ENCODE results near the gene HOMEZ. TPM values are rescaled to one million over a fixed set of nuclear protein-coding genes. Genes with fewer than 3 reads are reported as not detected.
"Not testable (repeated sequence)": the region's sequence is repeated elsewhere in the genome, so short reads cannot be mapped to it uniquely, and the experiment has no call there.

HOMEZ gene
- total RNA-seq, 1 experiment from 2014 or later = 7.1 TPM

DNA sequence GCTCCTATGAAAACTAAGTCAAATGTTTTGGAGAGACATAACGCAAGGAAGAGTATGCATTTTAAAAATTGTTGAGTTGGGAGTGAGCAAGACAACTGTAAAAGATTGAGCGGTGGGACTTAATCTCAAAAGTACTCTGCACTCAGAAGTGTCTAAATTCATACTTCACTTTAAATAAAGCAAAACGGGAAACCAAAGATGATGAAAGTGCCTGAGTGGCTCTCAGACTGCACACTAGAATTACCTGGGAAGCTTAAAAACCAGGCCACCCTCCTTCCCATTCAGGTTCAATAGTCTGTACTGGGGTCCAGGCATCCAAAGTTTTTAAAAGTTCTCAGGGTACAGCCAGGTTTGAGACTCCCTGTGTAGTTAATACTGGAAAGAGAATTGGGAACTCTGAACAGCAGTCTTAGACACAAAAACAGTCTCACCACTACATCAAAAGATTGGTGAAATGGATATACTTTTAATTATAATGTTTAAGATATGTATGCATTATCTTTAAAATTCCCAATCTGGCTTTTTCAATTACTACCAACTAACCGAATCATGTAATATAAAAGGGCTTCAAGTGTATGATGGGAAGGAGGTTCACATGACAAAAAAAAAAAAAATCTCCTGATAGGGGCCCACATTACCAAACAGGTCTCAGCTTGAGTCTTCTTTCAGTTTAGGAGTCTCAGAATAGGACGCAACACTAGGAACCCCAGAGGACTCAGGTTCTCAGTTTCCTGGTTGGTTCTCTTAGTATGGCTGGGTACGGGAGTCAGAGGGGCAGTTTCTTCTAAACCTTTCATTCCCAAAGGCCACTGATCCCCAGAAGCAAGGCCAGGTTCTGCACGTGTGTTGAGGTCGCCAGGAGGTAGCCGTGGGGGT, 1.0 kb downstream of the HOMEZ start:
- DNase-seq (ENCODE audit: low read depth) = peak; percentile 21

DNA sequence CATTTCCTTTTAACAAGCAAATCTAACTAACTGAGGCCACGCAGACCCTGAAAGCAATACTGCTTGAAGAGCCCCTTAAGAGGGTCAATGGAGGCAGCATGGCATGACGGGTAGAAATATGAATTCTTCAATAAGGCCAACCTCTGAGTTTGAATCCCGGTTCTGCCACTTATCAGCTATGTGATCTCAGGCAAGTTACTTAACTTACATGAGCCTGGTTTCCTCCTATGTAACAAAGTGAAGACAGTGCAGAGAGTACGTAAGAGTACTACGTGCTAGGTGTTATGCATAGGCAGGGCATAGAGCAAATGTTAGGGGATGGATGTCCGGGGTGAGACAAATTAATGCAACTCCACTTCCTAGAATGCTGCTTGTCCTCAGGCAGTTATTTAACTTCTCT, 4.7 kb downstream of the HOMEZ start:
- no peak for DNase-seq (ENCODE audit: low read depth)

DNA sequence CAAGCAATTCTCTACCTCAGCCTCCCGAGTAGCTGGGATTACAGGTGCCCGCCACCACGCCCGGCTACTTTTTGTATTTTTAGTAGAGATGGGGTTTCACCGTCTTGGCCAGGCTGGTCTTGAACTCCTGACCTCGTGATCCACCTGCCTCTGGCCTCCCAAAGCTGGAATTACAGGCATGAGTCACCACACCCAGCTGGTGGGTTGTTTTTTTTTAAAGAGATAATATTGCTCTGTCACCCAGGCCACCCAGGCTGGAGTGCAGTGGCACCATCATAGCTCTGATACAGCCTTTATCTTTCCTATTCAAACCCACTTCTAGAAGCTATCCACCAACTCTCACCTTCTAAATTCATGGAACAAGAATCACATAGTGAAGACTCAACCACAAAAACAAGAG, 8.0 kb downstream of the HOMEZ start:
- peak; percentile 31 for DNase-seq (ENCODE audit: low read depth)

DNA sequence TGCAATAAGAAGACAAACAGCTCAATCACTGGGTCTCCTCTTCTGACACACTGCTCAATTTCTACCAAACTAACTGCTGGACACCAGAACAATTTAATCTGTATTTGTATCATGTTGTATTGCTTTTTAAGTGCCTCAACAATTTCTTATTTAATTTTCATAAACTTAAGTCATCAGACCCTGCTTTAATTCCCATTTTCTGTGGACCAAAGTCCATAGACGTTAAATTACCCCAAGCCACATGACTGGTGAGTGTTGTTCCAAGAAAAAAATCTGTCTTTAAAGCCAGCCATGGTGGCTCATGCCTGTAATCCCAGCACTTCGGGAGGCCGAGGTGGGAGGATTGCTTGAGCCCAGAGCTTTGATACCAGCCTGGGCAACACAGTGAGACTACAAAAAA, 8.7 kb downstream of the HOMEZ start:
- DNase-seq (ENCODE audit: low read depth) = no peak

DNA sequence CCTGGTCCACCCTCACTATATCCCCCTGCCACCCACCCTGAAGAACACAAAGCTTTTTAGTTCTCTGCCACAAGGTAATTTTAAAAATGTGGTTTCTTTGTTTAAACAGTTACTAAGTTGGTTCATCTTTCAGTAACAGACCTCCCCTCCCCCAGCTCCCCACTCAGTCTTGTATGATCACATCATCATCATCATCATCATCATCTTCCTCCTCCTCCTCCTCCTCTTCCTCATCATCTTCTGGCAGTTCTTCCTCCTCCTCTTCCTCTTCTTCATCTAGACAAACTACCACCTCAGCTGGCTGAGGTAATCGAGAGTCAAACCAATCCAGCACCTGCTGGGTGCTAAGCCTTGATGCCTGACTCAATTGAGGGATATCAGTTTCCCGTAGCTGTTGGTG, 10.5 kb downstream of the HOMEZ start:
- no peak for DNase-seq (ENCODE audit: low read depth)

DNA sequence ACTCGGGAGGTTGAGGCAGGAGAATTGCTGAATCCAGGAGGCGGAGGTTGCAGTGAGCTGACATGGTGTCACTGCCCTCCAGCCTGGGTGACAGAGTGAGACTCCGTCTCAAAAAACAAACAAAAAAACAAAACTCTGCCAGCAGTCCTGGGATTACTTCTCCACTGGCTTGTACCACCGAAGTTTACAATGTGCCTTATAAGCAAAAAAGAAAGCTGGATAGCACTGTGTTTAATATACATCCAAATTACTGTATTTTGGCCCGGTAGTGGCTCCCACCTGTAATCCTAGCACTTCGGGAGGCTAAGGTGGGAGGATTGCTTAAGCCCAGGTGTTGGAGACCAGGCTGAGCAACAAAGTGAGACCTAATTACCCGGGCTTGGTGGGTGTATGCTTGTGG, 16.7 kb downstream of the HOMEZ start:
- no peak for DNase-seq (ENCODE audit: low read depth)

DNA sequence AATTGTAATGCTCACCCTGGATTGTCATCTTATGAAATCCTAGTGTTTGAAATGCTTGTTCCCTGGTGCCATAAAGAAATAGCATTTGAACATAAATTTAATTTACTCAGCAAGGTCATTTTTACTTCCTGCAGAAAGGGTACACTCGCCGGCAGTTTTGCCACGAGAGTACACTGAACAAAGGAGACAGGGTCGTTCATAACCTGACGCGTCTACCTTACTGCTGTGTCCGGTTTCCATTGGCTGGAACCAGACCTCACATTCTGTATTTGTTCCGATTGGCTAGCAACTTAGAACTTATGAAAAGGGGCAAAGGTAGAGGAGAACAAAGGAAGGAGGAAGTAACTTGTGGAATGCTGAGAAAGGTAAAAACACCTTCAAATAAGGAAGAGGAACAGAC, 25.1 kb downstream of the HOMEZ start:
- DNase-seq (ENCODE audit: low read depth) = not testable (repeated sequence)

DNA sequence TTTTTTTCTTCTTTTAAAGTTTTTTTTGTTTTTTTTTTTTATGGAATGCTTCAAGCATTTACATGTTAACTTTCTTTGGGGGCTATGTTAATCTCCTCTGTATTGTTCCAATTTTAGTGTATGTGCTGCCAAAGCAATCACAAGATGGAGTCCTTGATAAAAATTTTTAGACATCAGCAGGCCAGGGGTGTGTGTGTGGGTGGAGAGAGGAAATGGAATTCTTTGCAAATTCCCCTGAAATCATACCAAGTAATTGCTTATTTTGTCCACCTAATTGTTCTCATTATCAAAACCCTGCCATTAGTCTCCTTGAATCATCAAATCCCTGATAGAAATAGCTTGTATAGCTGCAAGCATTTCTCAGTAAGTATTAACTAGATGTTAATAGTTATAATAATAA, 26.5 kb downstream of the HOMEZ start:
- DNase-seq (ENCODE audit: low read depth) = no peak

DNA sequence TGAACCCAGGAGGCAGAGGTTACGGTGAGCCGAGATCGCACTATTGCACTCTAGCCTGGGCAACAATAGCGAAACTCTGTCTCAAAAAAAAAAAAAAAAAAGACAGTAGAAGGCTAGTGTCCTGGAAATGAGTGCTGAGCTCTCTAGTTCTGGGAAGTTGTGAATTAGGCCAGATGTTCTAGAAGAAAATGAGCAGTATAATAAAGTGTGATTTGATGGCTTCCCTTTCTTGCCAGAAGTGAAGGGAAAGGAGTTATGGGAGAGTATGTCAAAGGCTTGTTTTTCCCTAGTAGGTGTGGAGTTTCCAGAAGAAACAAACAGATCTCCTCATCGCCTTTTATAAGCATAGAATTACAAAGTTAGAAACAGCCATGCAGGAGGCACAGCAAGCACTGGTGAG, 27.7 kb downstream of the HOMEZ start:
- DNase-seq (ENCODE audit: low read depth) = no peak

DNA sequence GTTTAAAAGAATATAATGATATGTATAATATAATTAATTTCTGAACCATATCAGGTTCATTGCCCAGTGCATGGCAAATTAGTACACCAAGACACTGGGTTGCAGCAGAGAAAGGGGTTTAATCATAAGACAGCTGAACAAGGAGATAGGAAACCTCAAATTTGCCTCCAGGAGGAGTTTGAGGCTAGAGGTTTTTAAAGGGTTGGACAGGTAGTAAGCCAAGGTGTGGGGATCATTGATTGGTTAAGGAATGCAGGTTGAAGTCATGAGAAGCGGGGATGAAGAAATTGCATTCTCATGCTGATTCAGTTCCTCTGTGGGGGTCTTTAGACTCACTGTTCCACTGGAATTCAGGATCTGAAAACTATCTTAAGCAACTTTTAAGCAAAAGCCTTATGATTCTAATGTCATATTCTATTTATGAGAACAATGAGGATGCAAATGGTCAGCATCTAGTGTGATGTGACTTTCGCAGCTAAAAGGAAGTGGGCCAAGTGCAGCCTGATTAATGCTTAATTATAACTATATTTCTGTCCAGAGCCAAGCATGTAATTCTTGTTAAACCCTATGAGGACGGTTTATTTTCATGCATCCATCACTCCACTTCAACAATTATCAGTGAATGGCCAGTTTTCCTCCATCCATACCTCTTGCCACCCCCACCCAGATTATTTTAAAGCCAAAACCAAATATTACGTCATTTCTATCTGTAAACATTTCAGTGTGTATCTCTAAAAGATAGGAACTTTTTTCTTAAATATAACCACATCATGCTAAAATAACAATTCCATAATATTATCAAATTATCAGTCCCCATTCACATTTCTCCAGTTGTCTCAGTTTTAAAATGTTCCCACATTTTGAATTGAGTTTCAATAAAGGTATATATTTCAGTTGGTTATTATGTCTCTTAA, 33.3 kb downstream of the HOMEZ start:
- DNase-seq (ENCODE audit: low read depth) = no peak

DNA sequence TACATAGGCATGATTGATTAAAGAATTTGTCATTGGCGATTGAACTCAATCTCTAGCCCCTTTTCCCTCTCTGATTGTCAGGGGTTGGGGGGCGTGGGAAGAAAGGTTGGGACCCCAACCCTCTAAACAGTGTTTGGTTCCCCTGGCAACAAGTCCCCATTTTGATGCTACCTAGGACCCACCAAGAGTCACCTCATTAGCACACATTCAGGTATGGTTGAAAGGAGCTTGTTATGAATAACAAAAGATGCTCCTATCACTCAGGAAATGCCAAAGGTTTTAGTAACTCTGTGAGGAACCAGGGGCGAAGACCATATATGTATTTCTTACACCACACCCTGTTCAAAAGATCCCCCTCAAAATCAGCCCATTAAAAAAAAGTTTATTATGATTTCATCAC, 33.9 kb downstream of the HOMEZ start:
- no peak for DNase-seq (ENCODE audit: low read depth)

DNA sequence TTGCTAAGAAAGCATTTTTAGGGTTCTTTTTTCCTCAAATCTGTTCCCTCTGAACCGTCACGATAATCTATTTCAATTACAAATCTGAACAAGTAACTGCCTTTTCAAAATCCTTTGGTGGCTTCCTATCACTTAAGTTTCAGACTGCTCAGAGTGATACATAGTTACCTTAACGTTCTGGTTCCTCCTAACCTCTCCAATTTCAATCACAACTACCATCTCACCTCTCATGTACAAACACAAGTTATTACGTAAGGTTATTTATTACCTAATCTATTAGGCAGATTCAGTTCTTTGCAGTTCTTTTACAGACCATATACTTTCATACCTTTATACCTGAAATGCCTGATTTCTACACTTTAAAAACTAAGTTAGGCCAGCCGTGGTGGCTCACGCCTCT, 36.1 kb downstream of the HOMEZ start:
- no peak for DNase-seq (ENCODE audit: low read depth)

DNA sequence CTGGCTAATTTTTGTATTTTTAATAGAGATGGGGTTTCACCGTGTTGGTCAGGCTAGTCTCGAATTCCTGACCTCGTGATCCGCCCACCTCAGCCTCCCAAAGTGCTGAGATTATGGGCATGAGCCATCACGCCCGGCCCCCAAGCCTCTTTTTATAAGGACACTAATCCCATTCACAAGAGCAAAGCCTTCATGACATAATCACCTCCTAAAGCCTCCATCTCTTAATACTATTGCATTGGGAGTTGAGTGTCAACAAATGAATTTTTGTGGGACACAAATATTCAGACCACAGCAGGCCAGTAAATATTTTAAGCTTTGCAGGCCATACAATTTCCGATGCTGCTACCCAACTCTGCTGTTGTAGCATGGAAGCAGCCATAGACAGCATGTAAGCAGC, 37.3 kb downstream of the HOMEZ start:
- DNase-seq (ENCODE audit: low read depth) = peak; percentile 2

DNA sequence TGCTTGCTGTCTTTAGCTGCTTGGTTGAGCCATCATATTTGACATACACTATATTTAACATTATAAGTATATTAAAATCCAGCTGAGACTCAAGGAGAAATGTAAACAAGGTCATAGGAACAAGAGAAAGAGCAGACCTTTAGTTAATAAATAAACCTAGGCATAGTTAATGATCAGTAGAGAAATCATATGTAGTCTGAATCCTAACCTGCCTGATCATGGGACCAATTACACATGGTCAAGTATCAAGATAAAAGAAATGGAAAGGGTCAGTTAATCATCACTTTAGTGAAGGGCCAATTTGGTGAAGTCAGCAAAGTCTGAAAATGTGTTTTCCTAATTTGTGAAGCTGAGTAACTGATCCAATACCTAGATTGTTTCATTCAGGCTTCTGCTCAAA, 40.6 kb downstream of the HOMEZ start:
- no peak for DNase-seq (ENCODE audit: low read depth)

DNA sequence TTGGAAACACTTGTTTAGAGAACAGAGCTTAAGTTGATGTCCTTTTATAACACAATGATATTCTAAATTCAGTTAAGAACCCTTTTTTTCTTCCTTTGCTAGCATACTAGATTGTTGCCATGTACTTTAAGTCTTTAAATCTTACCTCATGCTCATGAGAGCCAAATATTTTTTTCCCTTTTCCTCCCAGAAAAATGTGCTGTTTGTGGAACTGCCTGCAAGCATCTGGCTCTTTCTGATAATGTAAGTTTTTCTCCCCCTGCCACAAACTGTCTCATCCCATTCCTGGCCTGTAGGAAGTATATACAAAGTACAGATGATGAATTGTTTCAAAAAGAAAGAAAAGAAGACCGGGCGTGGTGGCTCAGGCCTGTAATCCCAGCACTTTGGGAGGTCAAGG, 42.9 kb downstream of the HOMEZ start:
- DNase-seq (ENCODE audit: low read depth) = no peak

DNA sequence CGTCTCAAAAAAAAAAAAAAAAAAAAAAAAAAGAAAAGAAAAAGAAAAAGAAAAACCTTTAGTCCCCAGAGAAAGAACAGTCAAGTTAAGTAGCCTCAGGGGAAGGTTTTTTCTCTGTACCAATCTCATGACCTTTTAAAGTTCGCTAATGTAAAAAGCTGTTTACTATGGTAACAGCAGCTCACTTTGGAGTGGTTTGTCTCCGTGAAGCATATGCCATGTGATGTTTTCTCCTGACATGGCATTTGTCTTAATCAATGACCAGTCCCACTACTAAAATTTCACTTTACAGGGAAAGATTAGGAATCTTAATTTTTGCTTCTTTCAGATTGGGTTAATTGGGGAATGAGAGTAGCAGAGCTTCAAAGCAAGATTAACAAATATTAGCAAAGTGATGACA, 43.9 kb downstream of the HOMEZ start:
- no peak for DNase-seq (ENCODE audit: low read depth)

DNA sequence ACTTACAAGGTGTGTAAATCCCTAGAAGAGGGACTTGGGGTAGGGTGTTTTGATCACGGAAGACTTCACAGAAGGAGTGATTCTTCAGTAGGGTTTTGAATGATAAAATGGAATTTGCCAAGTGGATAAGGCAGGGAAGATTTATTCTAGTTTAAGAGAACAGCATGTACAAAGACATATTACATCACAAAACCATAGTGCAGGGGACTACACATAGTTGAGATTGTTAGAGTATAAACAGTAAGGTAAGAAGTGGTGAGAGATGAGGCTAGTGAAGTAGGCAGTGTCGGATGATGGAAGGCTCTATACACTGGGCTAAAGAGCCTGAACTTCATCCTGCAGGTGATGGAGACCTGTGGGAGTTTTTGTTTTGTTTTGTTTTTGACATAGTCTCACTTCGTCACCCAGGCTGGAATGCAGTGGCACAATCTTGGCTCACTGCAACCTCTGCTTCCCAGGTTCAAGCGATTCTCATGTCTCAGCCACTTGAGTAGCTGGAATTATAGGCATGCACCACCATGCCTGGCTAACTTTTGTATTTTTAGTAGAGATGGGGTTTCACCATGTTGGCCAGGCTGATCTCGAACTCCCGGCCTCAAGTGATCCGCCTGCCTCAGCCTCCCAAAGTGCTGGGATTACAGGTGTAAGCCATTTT, 44.7 kb downstream of the HOMEZ start:
- not testable (repeated sequence) for DNase-seq (ENCODE audit: low read depth)

DNA sequence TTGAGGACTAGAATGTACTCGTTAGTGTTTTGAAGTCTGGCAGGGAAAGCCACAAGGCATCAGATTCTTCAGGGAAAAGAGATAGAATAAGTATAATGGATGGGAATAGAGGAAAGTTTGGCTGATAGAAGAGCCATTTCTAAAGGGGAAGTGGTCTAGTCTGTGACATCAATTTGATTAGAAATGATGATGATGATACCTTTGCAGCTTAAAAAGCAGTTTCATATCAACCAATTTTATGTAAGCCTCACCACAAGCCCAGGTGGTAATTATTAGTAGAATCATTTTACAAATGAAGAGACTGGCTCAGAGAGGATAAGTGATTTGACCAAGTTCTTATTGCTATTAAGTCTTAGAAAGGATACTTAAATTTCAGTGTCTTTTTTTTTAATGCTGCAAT, 45.3 kb downstream of the HOMEZ start:
- no peak for DNase-seq (ENCODE audit: low read depth)

DNA sequence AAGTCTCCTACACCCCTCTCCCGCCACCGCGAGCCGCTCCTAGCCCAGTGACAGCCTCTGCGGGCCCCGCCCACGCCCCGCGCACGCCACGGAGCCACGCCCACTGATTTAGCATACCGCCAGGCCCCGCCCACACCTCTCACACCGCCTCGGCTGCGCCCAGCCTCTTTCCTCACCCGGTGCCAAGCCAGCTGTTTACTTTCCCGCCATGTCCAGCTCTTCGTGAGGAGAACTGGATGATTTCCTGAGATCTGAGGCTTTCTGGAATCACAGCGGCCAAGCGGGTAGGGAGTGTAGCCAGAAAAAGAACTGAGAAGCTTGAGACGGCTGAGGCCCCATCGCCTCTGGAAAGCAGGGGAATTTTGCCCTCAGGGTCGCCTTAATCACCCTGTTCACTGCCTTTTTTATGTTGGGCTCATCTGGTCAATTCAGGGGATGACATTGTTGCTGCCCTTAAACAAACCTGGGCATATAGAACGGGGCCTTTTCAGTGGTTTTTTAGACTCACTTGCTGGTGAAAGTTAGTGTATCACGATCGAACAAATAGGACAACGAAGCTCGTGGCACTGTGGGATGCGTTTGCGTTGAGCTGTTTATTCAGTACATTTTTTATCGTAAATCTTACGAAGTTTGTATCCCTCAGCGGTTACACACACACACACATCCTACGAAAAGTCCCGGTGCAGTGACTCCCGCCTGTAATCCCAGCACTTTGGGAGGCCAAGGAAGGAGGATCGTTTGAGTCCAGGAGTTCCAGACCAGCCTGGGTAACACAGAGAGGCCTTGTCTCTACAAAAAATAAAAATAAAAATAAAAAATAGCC, 47.9 kb downstream of the HOMEZ start, which contains the start of gene RNF212B:
RNF212B (plus strand) TSS at position 165 of the 823 bp plus-strand sequence. CDS start 2,410 bp downstream, outside the sequence.
- DNase-seq (ENCODE audit: low read depth) = peak; percentile 69

DNA sequence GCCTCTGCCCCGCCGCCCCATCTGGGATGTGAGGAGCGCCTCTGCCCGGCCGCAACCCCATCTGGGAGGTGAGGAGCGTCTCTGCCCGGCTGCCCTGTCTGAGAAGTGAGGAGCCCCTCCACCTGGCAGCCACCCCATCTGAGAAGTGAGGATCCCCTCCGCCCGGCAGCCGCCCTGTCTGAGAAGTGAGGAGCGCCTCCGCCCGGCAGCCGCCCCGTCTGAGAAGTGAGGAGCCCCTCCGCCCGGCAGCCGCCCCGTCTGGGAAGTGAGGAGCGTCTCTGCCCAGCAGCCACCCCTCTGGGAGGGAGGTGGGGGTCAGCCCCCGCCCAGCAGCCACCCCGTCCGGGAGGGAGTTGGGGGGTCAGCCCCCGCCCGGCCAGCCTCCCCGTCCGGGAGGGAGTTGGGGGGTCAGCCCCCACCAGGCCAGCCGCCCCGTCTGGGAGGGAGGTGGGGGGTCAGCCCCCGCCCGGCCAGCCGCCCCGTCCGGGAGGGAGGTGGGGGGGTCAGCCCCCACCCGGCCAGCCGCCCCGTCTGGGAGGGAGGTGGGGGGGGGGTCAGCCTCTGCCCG, 53.6 kb downstream of the HOMEZ start:
- not testable (repeated sequence) for DNase-seq (ENCODE audit: low read depth)

DNA sequence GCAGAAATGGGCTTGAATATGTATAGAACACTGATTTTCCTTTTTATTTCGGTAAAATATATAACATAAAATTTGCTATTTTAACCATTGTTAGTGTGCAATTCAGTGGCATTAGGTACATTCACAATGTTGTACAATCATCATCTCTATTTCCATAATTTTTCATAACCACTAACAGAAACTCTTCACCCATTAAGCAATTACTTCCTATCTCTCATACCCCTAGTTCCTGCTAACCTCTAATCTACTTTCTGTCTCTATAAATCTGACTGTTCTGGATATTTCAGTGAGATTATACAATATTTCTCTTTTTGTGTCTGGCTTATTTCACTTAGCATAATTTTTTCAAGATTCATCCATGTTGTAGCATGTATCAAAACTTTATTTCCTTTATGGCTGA, 57.1 kb downstream of the HOMEZ start:
- no peak for DNase-seq (ENCODE audit: low read depth)
